IMR-90 (cell line): ENCODE data around the gene LARP4B. TPM values are rescaled to one million over a fixed set of nuclear protein-coding genes. Genes with fewer than 3 reads are reported as not detected.

Source experiments
- ATAC-seq: fragments of 200-7000 bp; cut with Tn5 transposase; 2 replicates; pipeline ENCODE4 v1.9.1; 2020; ENCODE audit warnings: low read depth, mild to moderate bottlenecking, moderate library complexity
- BruUV-seq: library from RNA; stranded (reverse); fragments of 400-500 nt; replicated peaks from 2 replicates; lab custom pipeline; 2021; lab: Mats Ljungman, UMichigan
- CTCF ChIA-PET: fragments of 300-600 bp; formaldehyde crosslinking; extraction: SDS; loops from one replicate; lab custom pipeline; 2021; ENCODE audit warnings: antibody characterized with exemption; lab: Yijun Ruan, JAX
- POLR2A ChIA-PET: fragments of 300-600 bp; sonication (Branson Sonifier 250); formaldehyde crosslinking; loops from one replicate; lab custom pipeline; 2022; ENCODE audit warnings: antibody characterized with exemption; ENCODE audit not compliant: unreplicated experiment; lab: Charles Lee
- DNase-seq: peaks from one replicate; pipeline ENCODE4 v3.0.0; 2013
- H2AFZ ChIP-seq: replicated peaks from 2 replicates; pipeline ENCODE3; 2013; ENCODE audit warnings: low read length, mild to moderate bottlenecking; ENCODE audit not compliant: poor library complexity
- H2AK5ac ChIP-seq: 2 replicates; pipeline ENCODE4 v1.6.1; 2013; ENCODE audit warnings: low read depth, low read length, inconsistent platforms
- H2AK9ac ChIP-seq: replicated peaks from 2 replicates; pipeline ENCODE3; 2013; ENCODE audit warnings: mild to moderate bottlenecking, low read depth, low read length, moderate library complexity; ENCODE audit not compliant: poor library complexity
- H2BK120ac ChIP-seq: 2 replicates; pipeline ENCODE4 v1.6.1; 2013; ENCODE audit warnings: low read depth, low read length, inconsistent platforms
- H2BK15ac ChIP-seq: 3 replicates; pipeline ENCODE4 v1.6.1; 2013; ENCODE audit warnings: low read depth, low read length, inconsistent platforms
- H2BK20ac ChIP-seq: 2 replicates; pipeline ENCODE4 v1.6.1; 2013; ENCODE audit warnings: low read depth, mild to moderate bottlenecking, inconsistent platforms, low read length, moderate library complexity
- H2BK5ac ChIP-seq: 2 replicates; pipeline ENCODE4 v1.6.1; 2013; ENCODE audit warnings: mild to moderate bottlenecking, low read depth, low read length, inconsistent platforms; ENCODE audit not compliant: poor library complexity, severe bottlenecking
- H3K14ac ChIP-seq: replicated peaks from 2 replicates; pipeline ENCODE4 v1.6.1; 2013; ENCODE audit warnings: low read depth, low read length, inconsistent platforms
- H3K18ac ChIP-seq: 2 replicates; pipeline ENCODE4 v1.6.1; 2013; ENCODE audit warnings: low read depth, low read length, control low read depth
- H3K23ac ChIP-seq: 2 replicates; pipeline ENCODE4 v1.6.1; 2013; ENCODE audit warnings: low read depth, low read length, inconsistent platforms
- H3K27ac ChIP-seq: 2 replicates; pipeline ENCODE4 v1.5.1; 2013; ENCODE audit warnings: mild to moderate bottlenecking, control low read depth, low read length; ENCODE audit not compliant: insufficient read depth
- H3K27me3 ChIP-seq: 2 replicates; pipeline ENCODE4 v1.6.1; 2013; ENCODE audit warnings: low read length; ENCODE audit not compliant: control insufficient read depth, insufficient read depth
- H3K36me3 ChIP-seq: 2 replicates; pipeline ENCODE4 v1.6.1; 2013; ENCODE audit warnings: low read length, mixed read lengths; ENCODE audit not compliant: control insufficient read depth, insufficient read depth
- H3K4ac ChIP-seq: 2 replicates; pipeline ENCODE4 v1.6.1; 2013; ENCODE audit warnings: low read depth, low read length, inconsistent platforms
- H3K4me1 ChIP-seq: 2 replicates; pipeline ENCODE4 v1.6.1; 2013; ENCODE audit warnings: low read length, mixed read lengths; ENCODE audit not compliant: control insufficient read depth, insufficient read depth
- H3K4me2 ChIP-seq: 2 replicates; pipeline ENCODE4 v1.6.1; 2013; ENCODE audit warnings: low read depth, mild to moderate bottlenecking, control low read depth, low read length, moderate library complexity
- H3K4me3 ChIP-seq: 2 replicates; pipeline ENCODE4 v1.5.1; 2013; ENCODE audit warnings: low read depth, mild to moderate bottlenecking, control low read depth, low read length, moderate library complexity; ENCODE audit not compliant: insufficient read depth
- H3K56ac ChIP-seq: 2 replicates; pipeline ENCODE4 v1.6.1; 2013; ENCODE audit warnings: low read length, inconsistent platforms; ENCODE audit not compliant: insufficient read depth; ENCODE audit errors: extremely low read depth
- H3K79me1 ChIP-seq, 2 experiments: 2 replicates each; pipeline ENCODE4 v1.6.1; 2013; ENCODE audit warnings: low read length in 2 of 2, inconsistent platforms in 1 of 2, low read depth in 1 of 2
- H3K9ac ChIP-seq: 2 replicates; pipeline ENCODE4 v1.6.1; 2013; ENCODE audit warnings: low read depth, low read length, control low read depth
- H3K9me1 ChIP-seq: 2 replicates; pipeline ENCODE4 v1.6.1; 2013; ENCODE audit warnings: low read length, inconsistent platforms; ENCODE audit not compliant: insufficient read depth
- H3K9me3 ChIP-seq: 2 replicates; pipeline ENCODE4 v1.6.1; 2013; ENCODE audit warnings: low read length; ENCODE audit not compliant: control insufficient read depth, insufficient read depth
- H4K20me1 ChIP-seq: 2 replicates; pipeline ENCODE4 v1.6.1; 2013; ENCODE audit warnings: low read length, inconsistent platforms; ENCODE audit not compliant: insufficient read depth
- H4K5ac ChIP-seq: 2 replicates; pipeline ENCODE4 v1.6.1; 2013; ENCODE audit warnings: mild to moderate bottlenecking, low read depth, low read length, control low read depth
- H4K8ac ChIP-seq, 2 experiments: 2 replicates each; pipeline ENCODE4 v1.6.1; 2013; ENCODE audit warnings: low read depth in 2 of 2, low read length in 2 of 2, control low read depth in 1 of 2, inconsistent platforms in 1 of 2
- H4K91ac ChIP-seq: 2 replicates; pipeline ENCODE4 v1.6.1; 2013; ENCODE audit warnings: low read depth, low read length, inconsistent platforms; ENCODE audit not compliant: insufficient read depth
- FOS ChIP-seq: fragments of 150-350 bp; IDR thresholded peaks from 2 replicates; pipeline ENCODE4 v1.6.1; 2016; ENCODE audit warnings: low read depth, low read length
- WGBS, 2 experiments: methylation state at CpG; one replicate each; pipeline versions ENCODE4 v1.1.5 to v1.1.7; 2013; ENCODE audit warnings: missing lambda C conversion rate in 2 of 2; ENCODE audit not compliant: insufficient read length in 1 of 2; ENCODE audit errors: extremely low coverage in 2 of 2; 5-methylcytosine and 5-hydroxymethylcytosine counted together
- dilution Hi-C: fragments of 300-500 bp; cut with HindIII; formaldehyde crosslinking; loops from one replicate; pipeline ENCODE4 v1.14.3; 2018; ENCODE audit warnings: low sequenced_read_pairs; ENCODE audit not compliant: unreplicated experiment
- in situ Hi-C: fragments of 300-500 bp; cut with MboI; formaldehyde crosslinking; loops from 3 replicates; pipeline ENCODE4 v1.14.3; 2019; ENCODE audit warnings: low sequenced_read_pairs, inconsistent platforms, mixed read lengths
- intact Hi-C: fragments of 100-400 bp; cut with micrococcal nuclease; formaldehyde crosslinking; loops from 2 replicates; pipeline ENCODE4 v1.10.0; 2022
- polyA plus RNA-seq, 3 experiments: library from polyadenylated mRNA; depleted of rRNA; stranded (reverse); fragments of >200 nt; gene quantifications; 2 replicates each; pipeline ENCODE4 v1.2.3, GENCODE V29; 2012; ENCODE audit warnings: low replicate concordance in 1 of 3
- total RNA-seq: library from RNA; depleted of rRNA; stranded (reverse); fragments of >200 nt; gene quantifications from 2 replicates; pipeline ENCODE4 v1.2.3, GENCODE V29; 2012

Gene LARP4B
- total and polyA plus RNA-seq, 2 of the 4 experiments (the other 2 are of a cell fraction): 24.3 to 25.5 TPM

GRCh38 chr10:773562-774161, 157.8 kb downstream of the LARP4B start:
- dilution Hi-C loops (no loop called here), intact Hi-C loops (no loop called here), in situ Hi-C loops (no loop called here)
- no TSS peak for BruUV-seq
- Histone ChIP-seq H3K36me3 (no peaks in the 10 kb centered on the region), H3K18ac (no peak overlapping the region), H3K14ac (no peak overlapping the region), H3K9me3 (peaks cover 12% of the 10 kb centered on the region), H2AK9ac (no peak overlapping the region), H3K4me1 (peaks cover 2% of the 10 kb centered on the region), H2AK5ac (no peak overlapping the region), H4K91ac (no peak overlapping the region), H2AFZ (no peak overlapping the region), H2BK15ac (no peak overlapping the region), H3K4me2 (no peak overlapping the region), H2BK20ac (no peak overlapping the region), H4K5ac (no peak overlapping the region), H2BK5ac (no peak overlapping the region), H3K9me1 (no peaks in the 10 kb centered on the region), H3K4me3 (no peak overlapping the region), H3K27me3 (peaks cover 6% of the 10 kb centered on the region; the same call in 1 of the 2 replicates), H2BK120ac (no peak overlapping the region), H3K27ac (no peak overlapping the region), H3K4ac (no peak overlapping the region), H3K56ac (no peak overlapping the region), H3K23ac (no peak overlapping the region), H4K20me1 (no peaks in the 10 kb centered on the region), H4K8ac (no peak overlapping the region), H3K79me1 (no peaks in the 10 kb centered on the region), H3K9ac (no peak overlapping the region)
- CTCF ChIA-PET: no interaction called here
- DNase-seq: no peak
- TF ChIP-seq FOS: no peak
- ATAC-seq: no peak
- POLR2A ChIA-PET: no interaction called here
- WGBS, 2 experiments: 92% methylated on average over 9 of the region's 27 CpGs; no CpG with 5 or more reads in 1 of the 2 experiments
